WTC11 (cell line): Measurements from ENCODE around the gene ZNF630. TPM values are rescaled to one million over a fixed set of nuclear protein-coding genes. Genes with fewer than 3 reads are reported as not detected.

Source experiments
- ATAC-seq: fragments of 200-7000 bp; cut with Tn5 transposase; 2 replicates; pipeline ENCODE4 v1.10.0; 2021; ENCODE audit warnings: mild to moderate bottlenecking, moderate library complexity
- CTCF ChIA-PET: fragments of 300-600 bp; sonication (Branson Sonifier 250); formaldehyde crosslinking; loops from one replicate; lab custom pipeline; 2021; ENCODE audit warnings: antibody characterized with exemption; lab: Charles Lee
- POLR2A ChIA-PET: fragments of 350-600 bp; sonication (Branson Sonifier 250); formaldehyde crosslinking; loops from one replicate; lab custom pipeline; 2021; ENCODE audit warnings: antibody characterized with exemption; lab: Charles Lee
- DNase-seq: peaks from one replicate; pipeline ENCODE4 v3.0.0; 2021; ENCODE audit warnings: low spot score
- H3K27ac Mint-ChIP-seq: 2 replicates; pipeline ENCODE4 v1.8.0; 2021; ENCODE audit warnings: mixed read lengths
- H3K27me3 Mint-ChIP-seq: 2 replicates; pipeline ENCODE4 v1.8.0; 2021; ENCODE audit warnings: low read depth, mild to moderate bottlenecking, moderate library complexity, mixed read lengths
- H3K36me3 Mint-ChIP-seq: 2 replicates; pipeline ENCODE4 v1.8.0; 2021; ENCODE audit warnings: mixed read lengths
- H3K4me1 Mint-ChIP-seq: 2 replicates; pipeline ENCODE4 v1.8.0; 2022; ENCODE audit warnings: mixed read lengths
- H3K4me3 Mint-ChIP-seq: 2 replicates; pipeline ENCODE4 v1.8.0; 2021; ENCODE audit warnings: mild to moderate bottlenecking, moderate library complexity, mixed read lengths
- H3K9me3 Mint-ChIP-seq: 2 replicates; pipeline ENCODE4 v1.8.0; 2021; ENCODE audit warnings: mixed read lengths
- CDX4 ChIP-seq: fragments of 250-450 bp; sonication (Bioruptor Pico); IDR thresholded peaks from 2 replicates; pipeline ENCODE4 v1.9.0; 2021; ENCODE audit warnings: moderate library complexity, mild to moderate bottlenecking, inconsistent platforms, borderline replicate concordance
- ETV6 ChIP-seq: sonication (generic); formaldehyde crosslinking; IDR thresholded peaks from 2 replicates; pipeline ENCODE4 v1.8.1; 2022; ENCODE audit warnings: mild to moderate bottlenecking, missing genetic modification reagents
- GABPB1 ChIP-seq: sonication (generic); formaldehyde crosslinking; IDR thresholded peaks from 2 replicates; pipeline ENCODE4 v1.8.1; 2023; ENCODE audit warnings: mild to moderate bottlenecking, missing genetic modification reagents
- IRF2 ChIP-seq: sonication (generic); formaldehyde crosslinking; IDR thresholded peaks from 2 replicates; pipeline ENCODE4 v1.8.0; 2022; ENCODE audit warnings: low read depth, missing genetic modification reagents, borderline replicate concordance
- JUN ChIP-seq: sonication (generic); formaldehyde crosslinking; IDR thresholded peaks from 2 replicates; pipeline ENCODE4 v1.8.0; 2023; ENCODE audit warnings: mild to moderate bottlenecking, missing genetic modification reagents
- KAT7 ChIP-seq: sonication (generic); formaldehyde crosslinking; IDR thresholded peaks from 2 replicates; pipeline ENCODE4 v1.8.1; 2023; ENCODE audit warnings: missing genetic modification reagents, mild to moderate bottlenecking, borderline replicate concordance
- MXD4 ChIP-seq: fragments of 250-450 bp; sonication (Bioruptor Pico); IDR thresholded peaks from 2 replicates; pipeline ENCODE4 v1.8.0; 2021; ENCODE audit warnings: mild to moderate bottlenecking, moderate library complexity, borderline replicate concordance
- MYBL2 ChIP-seq: sonication (generic); formaldehyde crosslinking; IDR thresholded peaks from 2 replicates; pipeline ENCODE4 v1.8.1; 2023; ENCODE audit warnings: mild to moderate bottlenecking, moderate library complexity, missing genetic modification reagents
- NFATC4 ChIP-seq: fragments of 250-450 bp; sonication (Bioruptor Pico); IDR thresholded peaks from 2 replicates; pipeline ENCODE4 v1.9.0; 2021; ENCODE audit warnings: mild to moderate bottlenecking
- NFYB ChIP-seq: sonication (generic); formaldehyde crosslinking; conservative IDR thresholded peaks from 2 replicates; pipeline ENCODE4 v1.8.0; 2022; ENCODE audit warnings: low read depth, missing genetic modification reagents
- PRRX2 ChIP-seq: fragments of 250-450 bp; sonication (Bioruptor Pico); IDR thresholded peaks from 2 replicates; pipeline ENCODE4 v1.8.0; 2021; ENCODE audit warnings: mild to moderate bottlenecking
- SMAD3 ChIP-seq: sonication (generic); formaldehyde crosslinking; IDR thresholded peaks from 2 replicates; pipeline ENCODE4 v1.8.0; 2022; ENCODE audit warnings: missing genetic modification reagents, mild to moderate bottlenecking, borderline replicate concordance
- SP1 ChIP-seq: sonication (generic); formaldehyde crosslinking; conservative IDR thresholded peaks from 2 replicates; pipeline ENCODE4 v1.8.1; 2022; ENCODE audit warnings: missing genetic modification reagents
- ZBTB21 ChIP-seq: sonication (generic); formaldehyde crosslinking; IDR thresholded peaks from 2 replicates; pipeline ENCODE4 v1.8.1; 2023; ENCODE audit warnings: mild to moderate bottlenecking, missing genetic modification reagents, borderline replicate concordance
- ZNF138 ChIP-seq: sonication (generic); formaldehyde crosslinking; conservative IDR thresholded peaks from 2 replicates; pipeline ENCODE4 v1.8.1; 2022; ENCODE audit warnings: mild to moderate bottlenecking, moderate library complexity, missing genetic modification reagents
- ZNF232 ChIP-seq: sonication (generic); formaldehyde crosslinking; IDR thresholded peaks from 2 replicates; pipeline ENCODE4 v1.8.0; 2022; ENCODE audit warnings: mild to moderate bottlenecking, missing genetic modification reagents
- ZNF263 ChIP-seq: sonication (generic); formaldehyde crosslinking; IDR thresholded peaks from 2 replicates; pipeline ENCODE4 v1.8.1; 2022; ENCODE audit warnings: low read depth, mild to moderate bottlenecking, moderate library complexity, missing genetic modification reagents
- ZNF317 ChIP-seq: sonication (generic); formaldehyde crosslinking; IDR thresholded peaks from 2 replicates; pipeline ENCODE4 v1.8.1; 2023; ENCODE audit warnings: low read depth, mild to moderate bottlenecking, moderate library complexity, missing genetic modification reagents, borderline replicate concordance
- ZNF425 ChIP-seq: fragments of 250-450 bp; sonication (Bioruptor Pico); conservative IDR thresholded peaks from 2 replicates; pipeline ENCODE4 v1.9.0; 2021; ENCODE audit warnings: mild to moderate bottlenecking
- ZNF512 ChIP-seq: sonication (generic); formaldehyde crosslinking; IDR thresholded peaks from 2 replicates; pipeline ENCODE4 v1.8.1; 2022; ENCODE audit warnings: missing genetic modification reagents, borderline replicate concordance
- total RNA-seq: library from RNA; stranded (reverse); gene quantifications from 3 replicates; pipeline ENCODE4 v1.2.3, GENCODE V29; 2021
- TF ChIP-seq, protein P1 (sequence below): sonication (generic); formaldehyde crosslinking; conservative IDR thresholded peaks from 2 replicates; pipeline ENCODE4 v1.8.1; 2022; ENCODE audit warnings: mild to moderate bottlenecking, missing genetic modification reagents
- TF ChIP-seq, protein P2 (sequence below): fragments of 250-450 bp; sonication (Bioruptor Pico); IDR thresholded peaks from 2 replicates; pipeline ENCODE4 v1.9.0; 2021; ENCODE audit warnings: mild to moderate bottlenecking

ZNF630 gene
- total RNA-seq, 1 experiment from 2014 or later, result 1.3 TPM

- Mint-ChIP-seq H3K9me3 (no peaks in the 10 kb centered on the region), H3K27ac (no peak overlapping the region), H3K36me3 (no peaks in the 10 kb centered on the region), H3K4me1 (no peaks in the 10 kb centered on the region), H3K27me3 (0 out of 2 replicates have a peak, but pooled peaks cover 3% of the 10 kb centered on the region), H3K4me3 (no peak overlapping the region)
- DNase-seq (no peak), ATAC-seq (no peak)
- POLR2A ChIA-PET, result no interaction called here
- CTCF ChIA-PET, result no interaction called here
- no peak for TF ChIP-seq ETV6
- peak; percentile 76 for TF ChIP-seq GABPB1 (CRISPR knock-in tag)
- TF ChIP-seq ZNF425, result no peak
- TF ChIP-seq, protein P1, sequence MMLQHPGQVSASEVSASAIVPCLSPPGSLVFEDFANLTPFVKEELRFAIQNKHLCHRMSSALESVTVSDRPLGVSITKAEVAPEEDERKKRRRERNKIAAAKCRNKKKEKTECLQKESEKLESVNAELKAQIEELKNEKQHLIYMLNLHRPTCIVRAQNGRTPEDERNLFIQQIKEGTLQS (CRISPR knock-in tag), result no peak
- TF ChIP-seq PRRX2 (CRISPR knock-in tag), result no peak
- no peak for TF ChIP-seq MXD4 (CRISPR knock-in tag)
- no peak for TF ChIP-seq NFYB
- no peak for TF ChIP-seq NFATC4 (CRISPR knock-in tag)
Measured at GRCh38 chrX:48086082-48086481, 14.6 kb upstream of the ZNF630 start.

DNA sequence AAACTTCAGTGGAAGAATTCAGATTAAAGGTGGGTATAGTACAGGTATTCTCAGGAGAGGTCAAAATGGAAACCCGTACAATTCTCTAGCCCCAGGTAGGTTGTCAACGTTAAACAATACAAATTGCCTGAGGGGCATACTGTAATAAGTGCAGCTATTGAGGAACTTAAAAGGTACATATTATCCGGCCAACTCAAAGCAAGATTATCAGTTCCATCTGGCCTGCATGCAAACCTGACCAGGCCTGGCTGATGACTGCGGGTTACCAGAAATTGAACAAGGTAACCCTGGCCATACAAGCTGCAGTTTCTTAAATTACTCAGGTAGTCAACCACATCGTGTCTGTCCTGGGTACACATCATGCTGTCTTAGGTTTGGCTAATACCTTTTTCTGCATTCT lies 12.3 kb upstream of the ZNF630 start:
- DNase-seq, result no peak
- TF ChIP-seq ZBTB21 (CRISPR knock-in tag) (no peak), GABPB1 (CRISPR knock-in tag) (no peak), ZNF232 (CRISPR knock-in tag) (no peak), SP1 (CRISPR knock-in tag) (no peak), CDX4 (CRISPR knock-in tag) (no peak), ZNF263 (no peak), MXD4 (CRISPR knock-in tag) (no peak), NFYB (no peak), ZNF317 (CRISPR knock-in tag) (no peak), JUN (CRISPR knock-in tag) (no peak), IRF2 (CRISPR knock-in tag) (no peak)
- TF ChIP-seq, protein P2, sequence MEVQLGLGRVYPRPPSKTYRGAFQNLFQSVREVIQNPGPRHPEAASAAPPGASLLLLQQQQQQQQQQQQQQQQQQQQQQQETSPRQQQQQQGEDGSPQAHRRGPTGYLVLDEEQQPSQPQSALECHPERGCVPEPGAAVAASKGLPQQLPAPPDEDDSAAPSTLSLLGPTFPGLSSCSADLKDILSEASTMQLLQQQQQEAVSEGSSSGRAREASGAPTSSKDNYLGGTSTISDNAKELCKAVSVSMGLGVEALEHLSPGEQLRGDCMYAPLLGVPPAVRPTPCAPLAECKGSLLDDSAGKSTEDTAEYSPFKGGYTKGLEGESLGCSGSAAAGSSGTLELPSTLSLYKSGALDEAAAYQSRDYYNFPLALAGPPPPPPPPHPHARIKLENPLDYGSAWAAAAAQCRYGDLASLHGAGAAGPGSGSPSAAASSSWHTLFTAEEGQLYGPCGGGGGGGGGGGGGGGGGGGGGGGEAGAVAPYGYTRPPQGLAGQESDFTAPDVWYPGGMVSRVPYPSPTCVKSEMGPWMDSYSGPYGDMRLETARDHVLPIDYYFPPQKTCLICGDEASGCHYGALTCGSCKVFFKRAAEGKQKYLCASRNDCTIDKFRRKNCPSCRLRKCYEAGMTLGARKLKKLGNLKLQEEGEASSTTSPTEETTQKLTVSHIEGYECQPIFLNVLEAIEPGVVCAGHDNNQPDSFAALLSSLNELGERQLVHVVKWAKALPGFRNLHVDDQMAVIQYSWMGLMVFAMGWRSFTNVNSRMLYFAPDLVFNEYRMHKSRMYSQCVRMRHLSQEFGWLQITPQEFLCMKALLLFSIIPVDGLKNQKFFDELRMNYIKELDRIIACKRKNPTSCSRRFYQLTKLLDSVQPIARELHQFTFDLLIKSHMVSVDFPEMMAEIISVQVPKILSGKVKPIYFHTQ (CRISPR knock-in tag), result no peak
- TF ChIP-seq, all 79 proteins: peak for 0
- ChIA-PET POLR2A (no interaction called here), CTCF (interaction anchor here (0.6 to 3.5 kb wide), 6 partner anchors 111 to 484 kb away, joined by 3 to 35 read pairs (median 4); no protein-coding TSS in a partner anchor)
- no peaks in the 10 kb centered on the region for H3K36me3 Mint-ChIP-seq
- 0 out of 2 replicates have a peak, but pooled peaks cover 3% of the 10 kb centered on the region for H3K27me3 Mint-ChIP-seq
- no peak overlapping the region for H3K27ac Mint-ChIP-seq
- no peak overlapping the region for H3K4me3 Mint-ChIP-seq
- no peaks in the 10 kb centered on the region for H3K9me3 Mint-ChIP-seq
- no peak for ATAC-seq
- no peaks in the 10 kb centered on the region; the same call in 1 of the 2 replicates for H3K4me1 Mint-ChIP-seq

- H3K36me3 Mint-ChIP-seq, result no peaks in the 10 kb centered on the region
- H3K27me3 Mint-ChIP-seq, result 0 out of 2 replicates have a peak, but pooled peaks cover 3% of the 10 kb centered on the region
- H3K27ac Mint-ChIP-seq, result no peak overlapping the region
- POLR2A ChIA-PET, result no interaction called here
- DNase-seq (peak; percentile 41), ATAC-seq (peak; percentile 95)
- no peaks in the 10 kb centered on the region for H3K9me3 Mint-ChIP-seq
- CTCF ChIA-PET, result interaction anchor here (0.6 to 3.5 kb wide), 6 partner anchors 111 to 484 kb away, joined by 3 to 35 read pairs (median 4); no protein-coding TSS in a partner anchor
- TF ChIP-seq NFYB (no peak), KAT7 (CRISPR knock-in tag) (no peak), ZNF512 (CRISPR knock-in tag) (no peak), NFATC4 (CRISPR knock-in tag) (no peak), ZNF263 (no peak), ZNF138 (no peak), MYBL2 (CRISPR knock-in tag) (no peak), SMAD3 (no peak), GABPB1 (CRISPR knock-in tag) (no peak)
- peaks cover 5% of the 10 kb centered on the region for H3K4me1 Mint-ChIP-seq
- H3K4me3 Mint-ChIP-seq, result no peak overlapping the region
Measured at GRCh38 chrX:48083212-48083611, 11.8 kb upstream of the ZNF630 start.
